DMS153 treated with DMSO at 0.1 percent for 48 hours (cell line): ENCODE results near the gene NAIF1.
"Not testable (repeated sequence)": the region's sequence is repeated elsewhere in the genome, so short reads cannot be mapped to it uniquely, and the experiment has no call there.

Experiments
- DNase-seq: peaks from one replicate; lab custom pipeline; 2025; ENCODE audit not compliant: unreplicated experiment; lab: John Stamatoyannopoulos, UW

Gene NAIF1, protein sequence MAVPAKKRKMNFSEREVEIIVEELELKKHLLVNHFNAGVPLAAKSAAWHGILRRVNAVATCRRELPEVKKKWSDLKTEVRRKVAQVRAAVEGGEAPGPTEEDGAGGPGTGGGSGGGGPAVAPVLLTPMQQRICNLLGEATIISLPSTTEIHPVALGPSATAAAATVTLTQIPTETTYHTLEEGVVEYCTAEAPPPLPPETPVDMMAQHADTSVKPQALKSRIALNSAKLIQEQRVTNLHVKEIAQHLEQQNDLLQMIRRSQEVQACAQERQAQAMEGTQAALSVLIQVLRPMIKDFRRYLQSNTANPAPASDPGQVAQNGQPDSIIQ

GRCh38 chr9:128066713-128067644 is at the start of gene NAIF1:
NAIF1 (minus strand) TSS chr9:128067320; CDS start chr9:128067101, 219 bp downstream.
- peak; percentile 98 for DNase-seq

GRCh38 chr9:128116104-128117083 is 49.3 kb upstream of the NAIF1 start:
- no peak for DNase-seq

DNA sequence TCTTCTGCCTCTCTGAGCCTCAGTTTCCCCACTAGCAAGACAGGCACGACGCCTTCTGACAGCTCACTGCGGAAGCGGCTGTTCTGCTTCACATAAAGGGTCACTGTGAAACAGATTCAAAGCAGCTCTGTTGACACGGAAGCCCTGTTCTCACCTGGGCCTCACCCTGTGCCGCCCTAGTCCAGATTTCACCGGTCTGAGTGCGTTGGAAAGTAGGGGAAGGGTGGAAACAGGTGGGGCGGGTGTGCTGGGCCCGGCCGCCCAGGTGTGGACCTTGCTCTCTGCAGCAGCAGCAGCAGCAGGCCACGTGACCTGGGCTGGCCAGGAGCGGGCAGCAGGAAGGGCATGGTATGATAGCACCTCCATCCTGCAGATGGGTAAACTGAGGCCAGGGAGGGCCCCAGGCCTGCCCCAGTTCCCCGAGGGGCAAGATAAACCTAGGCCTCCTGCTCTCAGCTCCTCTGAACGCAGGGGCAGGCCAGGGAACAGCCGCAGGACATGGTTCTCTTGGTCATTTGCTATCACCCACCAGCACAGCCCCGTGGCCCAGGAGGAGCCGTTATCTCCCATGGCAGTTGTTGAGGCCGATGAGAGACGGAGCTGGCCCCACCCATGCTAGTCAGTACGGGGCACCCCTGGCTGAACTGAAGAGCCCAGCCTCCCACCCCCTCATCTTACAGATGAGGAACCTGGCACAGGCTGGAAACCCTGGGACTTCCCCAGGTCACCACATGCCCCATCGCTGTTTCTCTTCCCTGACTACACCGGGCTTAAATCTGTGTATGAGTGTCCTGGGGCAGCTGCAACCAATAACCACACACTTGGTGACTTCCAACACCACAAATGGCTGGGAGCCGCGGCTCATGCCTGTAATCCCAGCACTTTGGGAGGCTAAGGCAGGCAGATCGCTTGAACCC is 48.3 kb upstream of the NAIF1 start:
- DNase-seq: no peak

DNA sequence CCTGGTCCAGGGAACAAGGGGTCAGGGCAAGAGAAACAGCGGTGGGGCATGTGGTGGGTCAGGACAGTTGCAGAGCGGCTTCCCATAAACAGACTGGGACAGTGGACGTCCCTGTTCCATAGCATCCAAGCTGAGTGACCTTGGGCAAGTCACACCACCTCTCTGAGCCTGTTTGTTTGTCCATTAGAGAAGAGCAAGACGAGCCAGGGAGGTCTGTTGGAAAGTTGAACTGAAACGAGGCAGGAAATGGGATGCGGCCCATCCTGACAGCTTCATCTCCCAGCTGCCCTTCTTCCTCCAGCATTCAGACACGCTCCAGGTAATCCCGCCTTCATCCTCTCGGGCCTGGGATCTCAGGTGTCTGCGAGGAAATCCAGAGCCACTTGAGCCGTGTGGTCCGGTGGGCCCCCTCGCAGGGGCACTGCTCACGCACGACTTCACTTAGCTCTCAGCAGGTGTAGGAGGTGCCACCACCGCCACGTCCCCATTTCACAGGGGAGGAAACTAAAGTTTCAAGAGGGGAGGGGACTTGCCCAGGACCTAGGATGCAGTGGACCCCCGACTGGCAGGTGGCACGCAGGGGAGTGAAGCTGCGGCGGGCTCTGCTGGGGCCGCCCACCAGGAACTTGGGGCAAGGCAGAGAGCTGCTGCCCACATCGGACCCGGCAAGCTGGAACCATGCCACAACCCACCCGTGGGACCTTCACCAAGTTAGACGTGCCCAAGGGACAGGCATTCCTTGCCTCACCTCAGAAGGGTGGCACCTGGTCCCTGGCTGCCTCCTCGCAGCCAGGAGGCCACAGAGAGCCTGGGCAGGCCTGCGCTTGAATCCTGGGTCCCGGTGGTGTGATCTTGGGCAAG is 47.4 kb upstream of the NAIF1 start:
- DNase-seq: no peak

GRCh38 chr9:128113526-128114325 is 46.6 kb upstream of the NAIF1 start:
- no peak for DNase-seq

DNA sequence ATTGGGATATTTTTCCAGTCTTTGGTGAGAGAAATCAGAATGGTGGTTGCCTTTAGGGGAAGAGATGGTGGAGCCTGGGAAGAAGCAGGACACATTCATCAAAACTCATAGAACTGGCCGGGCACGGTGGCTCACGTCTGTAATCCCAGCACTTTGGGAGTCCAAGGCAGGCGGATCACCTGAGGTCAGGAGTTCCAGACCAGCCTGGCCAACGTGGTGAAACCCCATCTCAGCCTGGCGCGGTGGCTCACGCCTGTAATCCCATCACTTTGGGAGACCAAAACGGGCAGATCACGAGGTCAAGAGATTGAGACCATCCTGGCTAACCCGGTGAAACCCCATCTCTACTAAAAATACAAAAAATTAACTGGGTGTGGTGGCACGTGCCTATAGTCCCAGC is 44.6 kb upstream of the NAIF1 start:
- not testable (repeated sequence) for DNase-seq

DNA sequence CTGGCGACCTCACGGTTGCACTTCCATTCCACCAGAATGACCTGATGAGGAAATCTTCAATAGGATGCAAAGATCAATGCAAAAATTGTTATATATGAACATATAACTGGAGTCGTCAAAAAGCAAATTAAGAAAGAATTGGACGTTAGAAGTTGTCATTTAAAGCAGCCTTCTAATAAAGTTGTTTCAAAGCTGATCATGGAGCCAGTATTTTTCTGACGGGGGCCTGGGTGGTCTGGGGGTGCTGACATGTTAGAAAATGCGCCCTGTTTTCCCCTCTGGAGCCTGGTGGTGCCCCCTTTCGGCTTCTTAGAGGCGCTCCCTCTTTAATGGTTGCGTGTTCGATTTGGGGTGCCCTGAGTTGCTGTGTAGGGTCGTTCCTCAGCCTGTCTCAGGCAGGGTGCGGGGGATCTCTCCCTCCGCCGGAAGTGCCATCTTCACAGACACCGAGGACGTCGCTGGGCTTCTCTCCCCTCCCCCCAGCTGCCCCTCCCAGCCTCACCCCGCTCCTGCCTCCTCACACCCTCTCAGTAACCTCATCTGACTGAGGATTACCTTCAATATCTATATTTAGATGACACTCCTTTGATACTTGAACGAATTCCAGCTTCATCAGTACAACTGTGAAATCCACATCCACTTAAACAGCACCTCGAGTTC is 42.1 kb upstream of the NAIF1 start:
- no peak for DNase-seq

DNA sequence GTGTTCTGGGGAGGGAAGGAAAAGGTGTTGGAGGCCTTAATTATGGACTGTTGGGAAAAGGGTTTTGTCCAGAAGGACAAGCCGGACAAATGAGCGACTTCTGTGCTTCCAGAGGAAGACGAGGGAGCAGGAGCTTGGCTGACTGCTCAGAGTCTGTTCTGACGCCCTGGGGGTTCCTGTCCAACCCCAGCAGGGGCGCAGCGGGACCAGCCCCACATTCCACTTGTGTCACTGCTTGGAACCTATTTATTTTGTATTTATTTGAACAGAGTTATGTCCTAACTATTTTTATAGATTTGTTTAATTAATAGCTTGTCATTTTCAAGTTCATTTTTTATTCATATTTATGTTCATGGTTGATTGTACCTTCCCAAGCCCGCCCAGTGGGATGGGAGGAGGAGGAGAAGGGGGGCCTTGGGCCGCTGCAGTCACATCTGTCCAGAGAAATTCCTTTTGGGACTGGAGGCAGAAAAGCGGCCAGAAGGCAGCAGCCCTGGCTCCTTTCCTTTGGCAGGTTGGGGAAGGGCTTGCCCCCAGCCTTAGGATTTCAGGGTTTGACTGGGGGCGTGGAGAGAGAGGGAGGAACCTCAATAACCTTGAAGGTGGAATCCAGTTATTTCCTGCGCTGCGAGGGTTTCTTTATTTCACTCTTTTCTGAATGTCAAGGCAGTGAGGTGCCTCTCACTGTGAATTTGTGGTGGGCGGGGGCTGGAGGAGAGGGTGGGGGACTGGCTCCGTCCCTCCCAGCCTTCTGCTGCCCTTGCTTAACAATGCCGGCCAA is 41.3 kb upstream of the NAIF1 start:
- no peak for DNase-seq

GRCh38 chr9:128107468-128108268 is 40.5 kb upstream of the NAIF1 start:
- no peak for DNase-seq

- no peak for DNase-seq
These were observed 39.9 kb upstream of the NAIF1 start for GRCh38 chr9:128106940-128107467.

DNA sequence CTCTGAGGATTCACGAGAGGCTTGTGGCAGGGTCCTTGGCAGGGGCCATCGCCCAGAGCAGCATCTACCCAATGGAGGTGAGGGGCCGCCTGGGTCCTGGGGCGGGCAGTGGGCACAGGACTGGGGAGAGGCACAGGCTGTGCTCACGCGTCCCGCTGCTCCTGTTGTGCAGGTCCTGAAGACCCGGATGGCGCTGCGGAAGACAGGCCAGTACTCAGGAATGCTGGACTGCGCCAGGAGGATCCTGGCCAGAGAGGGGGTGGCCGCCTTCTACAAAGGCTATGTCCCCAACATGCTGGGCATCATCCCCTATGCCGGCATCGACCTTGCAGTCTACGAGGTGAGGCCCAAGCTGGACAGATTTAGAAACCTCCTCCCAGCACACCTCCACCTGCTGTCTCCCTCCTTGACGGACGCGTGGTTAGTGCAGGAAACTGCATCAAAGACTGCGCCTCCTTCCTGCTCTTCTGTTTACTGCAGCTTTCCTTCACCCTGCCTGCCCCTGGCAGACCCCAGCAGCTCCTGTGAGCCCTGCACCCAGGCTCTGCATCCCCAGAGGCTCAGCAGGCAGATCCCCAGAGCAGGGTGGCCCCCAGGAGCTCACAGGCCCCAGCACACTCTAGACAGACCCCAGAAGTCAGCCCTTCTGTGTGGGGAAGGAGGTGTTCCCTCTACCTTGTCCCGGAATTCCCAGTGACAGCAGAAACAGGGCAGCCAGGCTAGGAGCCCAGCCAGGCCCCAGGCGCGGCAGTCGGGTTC is 39.2 kb upstream of the NAIF1 start:
- DNase-seq: no peak

DNA sequence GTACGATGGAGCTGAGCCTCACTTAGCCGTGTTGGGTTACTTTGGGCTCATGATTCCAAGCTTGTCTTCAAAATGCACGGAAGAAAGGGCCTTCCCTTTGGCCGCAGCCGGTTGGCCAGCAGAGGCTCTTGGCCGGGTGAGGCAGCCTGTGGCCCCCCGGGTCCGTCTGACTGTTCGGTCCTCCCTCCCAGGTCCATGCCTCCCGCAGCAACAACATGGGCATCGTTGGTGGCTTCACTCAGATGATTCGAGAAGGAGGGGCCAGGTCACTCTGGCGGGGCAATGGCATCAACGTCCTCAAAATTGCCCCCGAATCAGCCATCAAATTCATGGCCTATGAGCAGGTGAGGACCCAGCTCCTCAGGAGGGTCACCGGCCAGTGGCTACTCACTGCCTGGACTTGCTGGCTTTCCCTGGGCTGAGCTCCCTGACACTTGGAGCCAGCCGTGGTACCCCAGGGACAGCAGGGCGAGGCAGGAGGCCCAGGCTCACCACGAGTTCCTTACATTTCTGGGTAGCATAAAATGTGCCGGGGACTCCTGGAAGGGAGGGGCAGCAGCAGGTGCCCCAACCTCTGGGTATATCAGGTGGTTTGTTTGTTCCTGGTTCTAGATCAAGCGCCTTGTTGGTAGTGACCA is 38.5 kb upstream of the NAIF1 start:
- DNase-seq: no peak

DNA sequence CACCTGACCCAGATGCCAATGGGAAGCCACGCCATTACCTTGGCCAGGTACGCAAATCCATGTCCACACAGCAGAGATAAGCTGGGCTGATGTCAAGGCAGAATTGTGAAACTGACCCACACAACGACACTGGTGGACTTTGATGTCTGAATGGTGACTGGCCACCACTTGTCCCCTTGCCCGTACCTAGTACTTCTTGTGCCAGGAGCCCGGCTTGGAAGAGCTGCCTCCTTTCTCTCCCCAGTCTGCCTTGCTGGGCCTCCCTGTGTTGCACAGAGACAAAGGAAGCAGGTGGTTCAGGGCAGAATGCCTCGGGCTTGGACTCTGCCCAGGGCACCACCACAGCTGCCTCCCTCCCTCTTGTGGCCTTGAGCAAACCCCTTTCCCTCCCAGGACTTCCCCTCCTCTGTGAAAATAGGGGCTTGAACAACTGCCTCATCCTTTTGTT is 37.1 kb upstream of the NAIF1 start:
- no peak for DNase-seq

DNA sequence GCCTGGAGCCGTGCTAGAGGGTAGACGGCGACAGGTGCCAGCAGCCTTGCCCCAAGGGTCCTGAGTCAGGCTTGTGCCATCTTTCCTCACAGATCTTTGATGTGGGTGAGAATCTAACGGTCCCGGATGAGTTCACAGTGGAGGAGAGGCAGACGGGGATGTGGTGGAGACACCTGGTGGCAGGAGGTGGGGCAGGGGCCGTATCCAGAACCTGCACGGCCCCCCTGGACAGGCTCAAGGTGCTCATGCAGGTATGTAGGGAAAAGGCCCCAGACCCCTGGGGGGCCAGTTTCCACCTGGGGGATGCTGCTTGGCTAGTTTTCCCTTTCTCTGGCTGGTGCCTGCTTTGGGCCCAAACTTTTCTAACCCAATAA is 36.5 kb upstream of the NAIF1 start:
- no peak for DNase-seq
